Raji (cell line): ENCODE results near the gene MEOX2.

Experiments
- POLR2A ChIP-seq: IDR thresholded peaks from 2 replicates; pipeline ENCODE4 v1.6.1; 2011; ENCODE audit warnings: low read depth, low read length, control low read depth; ENCODE audit not compliant: insufficient read depth

The MEOX2 gene

GRCh38 chr7:15651693-15652092, 34.8 kb downstream of the MEOX2 start:
- no peak for TF ChIP-seq POLR2A

GRCh38 chr7:15650787-15651186, 35.7 kb downstream of the MEOX2 start:
- TF ChIP-seq POLR2A = no peak

GRCh38 chr7:15648461-15648961, 38.0 kb downstream of the MEOX2 start:
- TF ChIP-seq POLR2A = no peak

- no peak for TF ChIP-seq POLR2A
Measured at GRCh38 chr7:15647309-15647708, 39.2 kb downstream of the MEOX2 start.

- no peak for TF ChIP-seq POLR2A
Measured at GRCh38 chr7:15643000-15643705, 43.3 kb downstream of the MEOX2 start.

GRCh38 chr7:15628876-15629275, 57.6 kb downstream of the MEOX2 start:
- no peak for TF ChIP-seq POLR2A

GRCh38 chr7:15626041-15626440, 60.4 kb downstream of the MEOX2 start:
- TF ChIP-seq POLR2A = no peak

GRCh38 chr7:15625466-15625865, 61.0 kb downstream of the MEOX2 start:
- no peak for TF ChIP-seq POLR2A

- no peak for TF ChIP-seq POLR2A
Measured at GRCh38 chr7:15621468-15621867, 65.0 kb downstream of the MEOX2 start.

GRCh38 chr7:15620491-15621185, 65.8 kb downstream of the MEOX2 start:
- no peak for TF ChIP-seq POLR2A

GRCh38 chr7:15618275-15618674, 68.2 kb downstream of the MEOX2 start:
- TF ChIP-seq POLR2A = no peak

- TF ChIP-seq POLR2A = no peak
Measured at GRCh38 chr7:15612205-15612604, 74.3 kb downstream of the MEOX2 start.

GRCh38 chr7:15610503-15610902, 76.0 kb downstream of the MEOX2 start:
- no peak for TF ChIP-seq POLR2A

GRCh38 chr7:15609287-15609686, 77.2 kb downstream of the MEOX2 start:
- TF ChIP-seq POLR2A = no peak

- no peak for TF ChIP-seq POLR2A
Measured at GRCh38 chr7:15607529-15608210, 78.8 kb downstream of the MEOX2 start.

- no peak for TF ChIP-seq POLR2A
Measured at GRCh38 chr7:15606561-15606960, 79.9 kb downstream of the MEOX2 start.
